ENCODE results near the gene BID.

- TF ChIP-seq POLR2A (IDR thresholded peaks at IDR 0.05) = no peak
- TF ChIP-seq, protein P1, sequence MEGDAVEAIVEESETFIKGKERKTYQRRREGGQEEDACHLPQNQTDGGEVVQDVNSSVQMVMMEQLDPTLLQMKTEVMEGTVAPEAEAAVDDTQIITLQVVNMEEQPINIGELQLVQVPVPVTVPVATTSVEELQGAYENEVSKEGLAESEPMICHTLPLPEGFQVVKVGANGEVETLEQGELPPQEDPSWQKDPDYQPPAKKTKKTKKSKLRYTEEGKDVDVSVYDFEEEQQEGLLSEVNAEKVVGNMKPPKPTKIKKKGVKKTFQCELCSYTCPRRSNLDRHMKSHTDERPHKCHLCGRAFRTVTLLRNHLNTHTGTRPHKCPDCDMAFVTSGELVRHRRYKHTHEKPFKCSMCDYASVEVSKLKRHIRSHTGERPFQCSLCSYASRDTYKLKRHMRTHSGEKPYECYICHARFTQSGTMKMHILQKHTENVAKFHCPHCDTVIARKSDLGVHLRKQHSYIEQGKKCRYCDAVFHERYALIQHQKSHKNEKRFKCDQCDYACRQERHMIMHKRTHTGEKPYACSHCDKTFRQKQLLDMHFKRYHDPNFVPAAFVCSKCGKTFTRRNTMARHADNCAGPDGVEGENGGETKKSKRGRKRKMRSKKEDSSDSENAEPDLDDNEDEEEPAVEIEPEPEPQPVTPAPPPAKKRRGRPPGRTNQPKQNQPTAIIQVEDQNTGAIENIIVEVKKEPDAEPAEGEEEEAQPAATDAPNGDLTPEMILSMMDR (IDR thresholded peaks at IDR 0.05 in 4 of 5, conservative IDR thresholded peaks at IDR 0.05 in 1 of 5) = no peak
Observed at GRCh38 chr22:17823964-17824363, 49.7 kb upstream of the BID start.

Data from gastrocnemius medialis (tissue), 4 donors.